ENCODE data around the gene RNF181. TPM values are rescaled to one million over a fixed set of nuclear protein-coding genes. Genes with fewer than 3 reads are reported as not detected.

Gene RNF181
- total RNA-seq, 1 experiment from 2014 or later, result 156 TPM

- TF ChIP-seq TCF7L2 (IDR thresholded peaks at IDR 0.05; ENCODE audit: low read depth, low read length) (no peak), CTCF (IDR thresholded peaks at IDR 0.05) (no peak), REST (IDR thresholded peaks at IDR 0.05; ENCODE audit: insufficient read depth in 1 of 2, low read depth in 2 of 2, low read length in 1 of 2) (no peak)
- H3K36me3 ChIP-seq (ENCODE audit: control insufficient read depth, insufficient read depth, low read length), result no peaks in the 10 kb centered on the region
- ChIA-PET POLR2A (interaction anchor here (0.6 kb wide), 1 partner anchor 209 kb away, joined by 5 read pairs; no protein-coding TSS in a partner anchor), CTCF (no interaction called here)
- in situ Hi-C loops (cut with HindIII; ENCODE audit: low pct_unique_long_range_greater_than_20kb, low sequenced_read_pairs) (no loop called here), intact Hi-C loops (cut with micrococcal nuclease; ENCODE audit: unreplicated experiment) (no loop called here)
- DNase-seq (ENCODE audit: low read depth, low spot score) (no peak), ATAC-seq (no peak; the same call in 1 of the 2 replicates)
- peak overlapping the region; percentile 27 to 39; a peak in 3 of 4 replicates for H3K4me3 ChIP-seq (ENCODE audit: low read depth in 2 of 2, low read length in 2 of 2)
- BruUV-seq (replicated peaks), result no TSS peak
- peak overlapping the region; percentile 48 for H3K27ac ChIP-seq (ENCODE audit: low read length)
- no peaks in the 10 kb centered on the region for H3K9me3 ChIP-seq (ENCODE audit: control insufficient read depth, insufficient read depth, low read depth, low read length)
- no peaks in the 10 kb centered on the region for H3K27me3 ChIP-seq (ENCODE audit: control insufficient read depth, insufficient read depth, low read length)
- H3K4me1 ChIP-seq (ENCODE audit: control insufficient read depth, insufficient read depth, low read length), result peaks cover 33% of the 10 kb centered on the region
Measured at GRCh38 chr2:85583667-85584353, 11.7 kb upstream of the RNF181 start.

GRCh38 chr2:85584354-85584856 is 11.1 kb upstream of the RNF181 start, which contains the start of gene VAMP5:
VAMP5 (plus strand) TSS chr2:85584431; CDS start chr2:85584491, 60 bp downstream.
- H3K36me3 ChIP-seq (ENCODE audit: control insufficient read depth, insufficient read depth, low read length), result no peaks in the 10 kb centered on the region
- H3K27me3 ChIP-seq (ENCODE audit: control insufficient read depth, insufficient read depth, low read length), result no peaks in the 10 kb centered on the region
- ATAC-seq (peak; percentile 62), DNase-seq (ENCODE audit: low read depth, low spot score) (no peak)
- CTCF ChIA-PET, result no interaction called here
- H3K9me3 ChIP-seq (ENCODE audit: control insufficient read depth, insufficient read depth, low read depth, low read length), result no peaks in the 10 kb centered on the region
- POLR2A ChIA-PET, result interaction anchor here (0.6 kb wide), 1 partner anchor 210 kb away, joined by 5 read pairs; no protein-coding TSS in a partner anchor
- no TSS peak for BruUV-seq (replicated peaks)
- intact Hi-C loops (cut with micrococcal nuclease; ENCODE audit: unreplicated experiment) (no loop called here), in situ Hi-C loops (cut with HindIII; ENCODE audit: low pct_unique_long_range_greater_than_20kb, low sequenced_read_pairs) (no loop called here)
- peak within 1 kb of the TSS; percentile 27 to 53 for H3K4me3 ChIP-seq (ENCODE audit: low read depth in 2 of 2, low read length in 2 of 2)
- no peak for TF ChIP-seq REST (IDR thresholded peaks at IDR 0.05; ENCODE audit: insufficient read depth in 1 of 2, low read depth in 2 of 2, low read length in 1 of 2)
- TF ChIP-seq TCF7L2 (IDR thresholded peaks at IDR 0.05; ENCODE audit: low read depth, low read length), result no peak
- TF ChIP-seq CTCF (IDR thresholded peaks at IDR 0.05), result no peak
- TF ChIP-seq POLR2AphosphoS5 (IDR thresholded peaks at IDR 0.05; ENCODE audit: low read depth, low read length), result no peak
- TF ChIP-seq SIN3A (IDR thresholded peaks at IDR 0.05; ENCODE audit: borderline replicate concordance, insufficient read depth, low read depth, low read length), result no peak
- peak within 1 kb of the TSS; percentile 87 for H3K27ac ChIP-seq (ENCODE audit: low read length)
- peaks cover 27% of the 10 kb centered on the region for H3K4me1 ChIP-seq (ENCODE audit: control insufficient read depth, insufficient read depth, low read length)

All from Panc1 (cell line).